Measurements from ENCODE around the gene KRT1. TPM values are rescaled to one million over a fixed set of nuclear protein-coding genes. Genes with fewer than 3 reads are reported as not detected.

The KRT1 gene
- total RNA-seq, 1 donor from 2014 or later, result 9.2 TPM

DNA sequence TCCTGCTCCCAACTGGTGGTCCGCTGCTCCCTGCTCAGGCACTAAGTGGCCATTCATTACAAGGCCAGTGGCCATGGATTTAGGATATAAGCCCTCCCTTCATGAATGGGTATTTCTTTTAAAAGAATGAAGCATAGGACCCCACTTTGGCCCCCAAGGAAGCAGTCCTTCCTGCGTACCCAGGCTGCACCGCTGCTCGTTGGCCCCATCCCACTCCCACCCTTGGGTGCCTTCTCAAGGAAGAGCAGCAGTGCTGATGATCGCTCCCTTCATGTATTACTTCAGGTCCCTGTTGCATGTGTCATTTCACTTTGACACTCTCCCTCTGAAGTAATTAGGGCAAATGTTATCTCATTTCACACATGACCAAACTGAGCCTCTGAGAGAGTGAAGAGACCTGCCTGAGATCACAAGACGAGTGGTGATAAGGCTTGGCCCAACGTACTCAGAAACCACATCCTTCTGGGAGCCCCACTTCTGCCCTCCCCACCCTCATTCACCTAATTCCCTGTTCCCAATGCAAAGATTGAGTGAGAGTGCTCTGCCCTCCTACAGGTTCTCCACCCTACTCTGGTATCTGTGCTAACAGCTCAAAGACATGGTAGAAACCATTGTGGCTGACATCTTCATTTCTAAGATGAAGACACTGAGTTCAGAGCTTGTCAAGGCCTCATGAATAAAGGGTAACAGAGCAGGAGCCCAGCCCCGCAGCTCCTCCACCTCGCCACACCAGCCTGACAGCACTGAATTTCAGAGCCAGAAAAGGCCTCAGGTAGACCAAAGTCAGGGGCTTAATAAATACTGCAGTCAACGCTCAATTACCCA is 17.9 kb downstream of the KRT1 start:
- intact Hi-C loops (cut with micrococcal nuclease), result no loop called here

DNA sequence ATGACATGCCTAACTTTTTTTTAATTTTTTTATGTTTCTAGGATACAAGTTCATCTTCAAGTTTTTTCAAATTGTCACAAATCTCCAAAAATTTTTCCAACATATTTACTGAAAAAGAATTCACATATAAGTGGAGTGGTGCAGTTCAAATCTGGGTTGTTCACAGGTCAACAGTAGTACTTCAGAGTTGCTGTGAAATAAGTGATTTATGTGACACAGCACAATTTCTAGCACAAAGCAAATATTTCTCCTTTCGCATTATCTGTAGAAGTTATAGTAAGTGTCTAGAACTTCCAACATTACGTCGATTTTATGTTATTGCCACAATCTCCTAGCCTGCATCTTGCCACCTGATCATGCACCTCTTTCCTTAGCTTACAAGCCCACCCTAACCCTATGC is 18.5 kb downstream of the KRT1 start:
- intact Hi-C loops (cut with micrococcal nuclease), result no loop called here

- intact Hi-C loops (cut with micrococcal nuclease), result no loop called here
Measured at GRCh38 chr12:52660934-52661499, 19.2 kb downstream of the KRT1 start.

GRCh38 chr12:52659951-52660350 is 20.3 kb downstream of the KRT1 start:
- intact Hi-C loops (cut with micrococcal nuclease), result no loop called here

DNA sequence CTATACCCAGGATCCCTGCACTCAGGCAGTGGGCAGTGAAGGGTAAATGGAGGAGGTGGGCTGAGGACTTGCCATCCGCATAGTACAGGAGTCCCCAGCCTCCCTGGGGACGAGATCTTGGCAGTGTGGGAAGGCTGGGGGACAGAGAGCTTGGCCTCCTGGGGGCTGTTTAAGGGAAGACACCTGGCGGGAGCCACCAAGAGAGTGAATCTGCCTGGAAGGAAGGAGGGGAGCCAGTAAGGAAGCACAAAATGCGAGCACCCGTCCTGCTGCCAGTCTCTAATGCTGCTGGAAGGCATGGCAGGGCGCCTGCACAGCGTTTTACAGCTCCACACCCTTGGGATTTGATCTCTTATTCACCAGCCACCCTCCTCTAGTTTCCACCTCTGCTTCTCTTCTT is 20.8 kb downstream of the KRT1 start:
- intact Hi-C loops (cut with micrococcal nuclease), result no loop called here

DNA sequence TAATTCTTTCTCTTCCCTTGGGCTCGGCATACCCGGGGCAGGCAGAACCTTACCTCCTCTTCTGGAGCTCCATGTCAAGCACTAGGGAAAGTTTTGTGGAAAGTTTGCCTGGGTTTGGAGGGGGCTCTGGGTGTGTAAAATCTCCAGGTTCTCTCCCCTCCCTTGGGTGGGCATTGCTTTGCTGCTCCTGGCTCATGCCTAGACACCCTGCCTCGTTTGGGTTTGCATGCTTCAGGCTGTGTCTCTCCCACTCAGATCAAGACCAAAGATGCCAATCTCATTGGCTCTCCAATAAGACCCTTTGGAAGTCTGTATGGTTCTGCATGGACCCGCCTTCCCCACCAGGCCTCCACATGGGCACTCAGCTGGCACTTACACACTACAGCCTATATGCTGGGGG is 22.0 kb downstream of the KRT1 start:
- intact Hi-C loops (cut with micrococcal nuclease), result no loop called here

- intact Hi-C loops (cut with micrococcal nuclease), result no loop called here
Measured at GRCh38 chr12:52657250-52657902, 22.8 kb downstream of the KRT1 start.

DNA sequence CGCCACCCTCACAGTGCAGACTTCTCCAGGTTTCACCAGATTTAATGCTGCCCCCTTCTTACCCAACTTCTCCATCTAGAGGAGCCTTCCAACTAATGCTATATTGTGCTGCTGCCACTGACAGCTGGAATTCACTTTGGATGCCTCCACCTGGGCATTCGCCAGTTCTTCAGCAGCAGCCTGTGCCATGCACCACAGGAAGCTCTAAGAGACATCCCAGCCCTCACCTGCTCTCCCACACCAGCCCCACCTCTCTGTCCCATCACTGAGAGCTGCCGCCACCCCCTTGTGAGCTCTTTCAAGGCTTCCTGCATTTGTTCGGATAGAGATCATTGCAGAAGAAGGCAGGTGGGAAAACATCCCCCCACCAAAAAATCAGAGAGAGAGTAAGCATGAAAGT is 23.6 kb downstream of the KRT1 start:
- intact Hi-C loops (cut with micrococcal nuclease), result no loop called here

GRCh38 chr12:52655720-52656124 is 24.5 kb downstream of the KRT1 start:
- intact Hi-C loops (cut with micrococcal nuclease), result no loop called here

DNA sequence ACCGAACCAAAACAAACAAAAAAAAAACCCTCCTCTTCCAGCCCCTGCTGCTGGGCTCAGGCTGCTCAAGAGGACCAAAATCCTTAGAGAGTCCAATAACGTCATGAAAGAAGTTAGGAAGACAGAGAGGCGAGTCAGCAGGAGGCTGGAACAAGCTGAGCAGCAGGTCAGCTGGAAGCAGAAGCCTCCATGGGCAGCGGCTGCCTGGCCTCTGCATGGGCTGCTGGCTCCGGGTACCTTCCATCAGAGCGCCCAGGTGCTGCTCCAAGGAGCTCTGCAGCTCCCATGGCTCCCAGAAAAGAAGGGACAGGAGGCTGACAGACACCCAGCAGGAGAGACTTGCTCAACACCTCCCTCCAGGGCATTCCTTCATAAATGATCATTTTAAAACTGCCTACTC is 25.0 kb downstream of the KRT1 start:
- intact Hi-C loops (cut with micrococcal nuclease), result no loop called here

DNA sequence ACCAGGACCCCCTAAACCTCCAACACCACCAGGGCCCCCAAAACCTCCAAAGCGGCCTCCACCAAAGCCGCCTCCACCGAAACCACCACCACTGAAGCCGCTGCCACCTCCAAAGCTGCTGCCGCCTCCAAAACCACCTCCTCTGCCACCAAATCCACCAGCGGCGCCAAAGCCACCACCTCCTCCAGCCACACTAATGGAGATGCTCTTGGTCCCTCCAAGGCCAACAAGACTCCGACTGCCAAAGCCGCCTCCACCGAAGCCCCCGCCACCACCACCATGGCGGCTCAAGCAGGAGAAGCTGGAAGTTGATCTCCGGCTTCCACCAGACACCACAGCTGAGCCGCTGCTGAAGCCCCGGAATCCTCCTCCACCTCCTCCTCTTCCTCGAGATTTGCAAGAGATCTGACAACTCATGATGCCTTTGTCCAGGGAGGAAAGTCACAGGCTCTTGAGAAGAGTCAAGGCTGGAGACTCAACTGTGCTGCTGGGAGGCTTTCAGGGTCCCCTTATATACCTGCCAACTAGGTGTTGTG is 28.4 kb downstream of the KRT1 start, which contains the start of gene KRT2:
Gene KRT2 (minus strand): TSS at position 486 of the 536 bp plus-strand sequence. CDS start 69 bp downstream, at position 417.
- intact Hi-C loops (cut with micrococcal nuclease), result no loop called here

- intact Hi-C loops (cut with micrococcal nuclease), result no loop called here
Measured at GRCh38 chr12:52650520-52651081, 29.6 kb downstream of the KRT1 start.

GRCh38 chr12:52649066-52649465 is 31.1 kb downstream of the KRT1 start:
- intact Hi-C loops (cut with micrococcal nuclease), result no loop called here

DNA sequence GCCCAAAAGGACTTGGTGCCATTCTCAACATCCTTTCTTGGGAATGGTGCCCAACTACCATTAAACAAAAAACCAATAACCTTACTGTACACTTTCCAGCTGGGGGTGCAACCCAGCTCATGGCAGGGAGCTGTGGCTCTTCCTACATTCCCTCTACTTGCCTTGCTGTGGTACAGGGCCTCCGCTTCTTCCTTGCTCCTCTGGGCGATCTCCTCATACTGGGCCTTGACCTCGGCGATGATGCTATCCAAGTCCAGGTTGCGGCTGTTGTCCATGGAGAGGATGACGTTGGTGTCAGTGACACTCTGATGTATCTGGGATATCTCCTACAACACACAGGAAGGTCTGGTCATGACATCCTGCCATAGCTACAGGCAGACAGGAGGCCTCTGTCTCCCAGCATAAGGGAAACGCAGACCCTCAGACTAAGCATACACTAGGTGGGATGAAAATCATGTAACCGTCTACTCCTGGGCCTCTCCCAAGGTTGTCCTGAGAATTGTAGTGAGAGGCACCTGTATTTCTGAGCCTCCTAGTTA is 32.1 kb downstream of the KRT1 start:
- intact Hi-C loops (cut with micrococcal nuclease), result no loop called here

- intact Hi-C loops (cut with micrococcal nuclease), result no loop called here
Measured at GRCh38 chr12:52647601-52648000, 32.6 kb downstream of the KRT1 start.

- intact Hi-C loops (cut with micrococcal nuclease), result no loop called here
Measured at GRCh38 chr12:52646613-52647012, 33.6 kb downstream of the KRT1 start.

- intact Hi-C loops (cut with micrococcal nuclease), result loop anchor here (1.0 kb wide), 2 partner anchors 36 to 60 kb away; no protein-coding TSS in a partner anchor
Measured at GRCh38 chr12:52645982-52646381, 34.2 kb downstream of the KRT1 start.

DNA sequence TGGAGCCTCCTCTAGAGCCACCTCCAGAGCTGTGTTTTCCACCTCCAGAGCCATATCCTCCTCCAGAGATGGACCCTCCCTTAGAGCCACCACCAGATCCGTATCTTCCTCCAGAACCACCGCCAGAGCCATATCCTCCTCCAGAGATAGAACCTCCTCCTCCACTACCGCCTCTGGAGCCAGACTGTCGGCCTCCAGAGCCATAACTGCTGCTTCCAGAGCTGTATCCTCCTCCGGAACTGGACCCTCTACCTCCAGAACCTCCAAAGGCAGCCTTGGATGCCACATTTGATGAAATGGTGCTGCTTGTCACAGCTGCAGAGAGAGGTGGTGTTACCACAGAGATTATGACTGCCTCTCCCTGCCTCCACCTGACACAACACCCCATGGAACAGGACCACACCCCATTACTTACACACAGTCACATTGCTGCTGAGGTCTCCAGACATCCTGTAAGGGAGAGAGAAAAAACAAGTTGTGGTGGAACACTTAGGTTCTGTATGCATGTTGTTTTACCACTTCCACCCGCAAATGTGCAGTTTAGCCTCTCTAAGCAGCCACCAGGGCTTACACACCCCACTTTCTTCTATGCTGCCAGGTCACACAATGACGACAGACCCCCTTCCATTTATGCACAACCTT is 35.0 kb downstream of the KRT1 start:
- intact Hi-C loops (cut with micrococcal nuclease), result loop anchor here (1.0 kb wide), 2 partner anchors 35 to 59 kb away; no protein-coding TSS in a partner anchor

- intact Hi-C loops (cut with micrococcal nuclease), result no loop called here
Measured at GRCh38 chr12:52644078-52644415, 36.2 kb downstream of the KRT1 start.

- intact Hi-C loops (cut with micrococcal nuclease), result no loop called here
Measured at GRCh38 chr12:52643233-52644077, 36.8 kb downstream of the KRT1 start.
